PC-9 (cell line): Measurements from ENCODE around the gene SYN1.

Source experiments
- EZH2 ChIP-seq: fragments of 200-600 bp; sonication (generic); IDR thresholded peaks from 2 replicates; pipeline ENCODE4 v1.8.0; 2017; ENCODE audit warnings: antibody characterized with exemption, low read depth
- TF ChIP-seq, protein P1 (sequence below): fragments of 200-600 bp; sonication (generic); conservative IDR thresholded peaks from 2 replicates; pipeline ENCODE4 v1.6.1; 2017; ENCODE audit warnings: mixed run types, antibody characterized with exemption, mild to moderate bottlenecking, moderate library complexity

DNA sequence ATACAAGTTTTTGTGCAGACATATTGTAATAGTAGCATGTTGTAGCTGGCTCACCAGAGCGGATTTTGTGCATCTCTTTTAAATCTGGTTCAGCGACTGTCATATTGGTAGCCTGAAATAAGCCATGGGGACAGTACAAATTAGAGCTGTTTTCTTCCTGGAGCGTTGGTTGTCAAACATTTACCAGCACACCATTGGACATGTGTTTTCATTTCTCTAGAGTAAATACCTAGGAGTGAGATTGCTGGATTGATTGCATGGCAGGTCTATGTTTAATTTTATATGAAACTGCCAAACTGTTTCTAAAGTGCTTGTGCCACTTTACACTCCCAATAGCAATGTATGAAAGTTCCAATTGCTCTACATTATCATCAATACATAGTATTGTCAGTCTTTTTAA, 61.2 kb downstream of the SYN1 start:
- no peak for TF ChIP-seq EZH2
- TF ChIP-seq, protein P1, sequence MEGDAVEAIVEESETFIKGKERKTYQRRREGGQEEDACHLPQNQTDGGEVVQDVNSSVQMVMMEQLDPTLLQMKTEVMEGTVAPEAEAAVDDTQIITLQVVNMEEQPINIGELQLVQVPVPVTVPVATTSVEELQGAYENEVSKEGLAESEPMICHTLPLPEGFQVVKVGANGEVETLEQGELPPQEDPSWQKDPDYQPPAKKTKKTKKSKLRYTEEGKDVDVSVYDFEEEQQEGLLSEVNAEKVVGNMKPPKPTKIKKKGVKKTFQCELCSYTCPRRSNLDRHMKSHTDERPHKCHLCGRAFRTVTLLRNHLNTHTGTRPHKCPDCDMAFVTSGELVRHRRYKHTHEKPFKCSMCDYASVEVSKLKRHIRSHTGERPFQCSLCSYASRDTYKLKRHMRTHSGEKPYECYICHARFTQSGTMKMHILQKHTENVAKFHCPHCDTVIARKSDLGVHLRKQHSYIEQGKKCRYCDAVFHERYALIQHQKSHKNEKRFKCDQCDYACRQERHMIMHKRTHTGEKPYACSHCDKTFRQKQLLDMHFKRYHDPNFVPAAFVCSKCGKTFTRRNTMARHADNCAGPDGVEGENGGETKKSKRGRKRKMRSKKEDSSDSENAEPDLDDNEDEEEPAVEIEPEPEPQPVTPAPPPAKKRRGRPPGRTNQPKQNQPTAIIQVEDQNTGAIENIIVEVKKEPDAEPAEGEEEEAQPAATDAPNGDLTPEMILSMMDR: no peak
